CD4-positive, alpha-beta T cell treated with Interleukin-10 for 1 hour (primary cell): ENCODE data around the gene TNS3.

Experiments
- DNase-seq: peaks from one replicate; pipeline ENCODE4 v3.0.0-alpha.2; 2020

Gene TNS3

GRCh38 chr7:47518827-47519226 lies 63.1 kb downstream of the TNS3 start:
- no peak for DNase-seq

- DNase-seq: no peak
These were observed 64.0 kb downstream of the TNS3 start for GRCh38 chr7:47517821-47518480.

GRCh38 chr7:47516985-47517600 lies 64.8 kb downstream of the TNS3 start:
- DNase-seq: no peak

- DNase-seq: no peak
These were observed 65.5 kb downstream of the TNS3 start for GRCh38 chr7:47516386-47516785.

- no peak for DNase-seq
These were observed 66.5 kb downstream of the TNS3 start for GRCh38 chr7:47515305-47515834.

GRCh38 chr7:47514818-47515217 lies 67.1 kb downstream of the TNS3 start:
- no peak for DNase-seq

GRCh38 chr7:47514367-47514766 lies 67.5 kb downstream of the TNS3 start:
- no peak for DNase-seq

GRCh38 chr7:47513741-47514241 lies 68.1 kb downstream of the TNS3 start:
- no peak for DNase-seq

GRCh38 chr7:47512481-47513176 lies 69.3 kb downstream of the TNS3 start:
- DNase-seq: no peak

- no peak for DNase-seq
These were observed 70.1 kb downstream of the TNS3 start for GRCh38 chr7:47511699-47512370.

- DNase-seq: no peak
These were observed 71.1 kb downstream of the TNS3 start for GRCh38 chr7:47510786-47511185.

- no peak for DNase-seq
These were observed 71.7 kb downstream of the TNS3 start for GRCh38 chr7:47510192-47510591.

GRCh38 chr7:47509571-47509970 lies 72.3 kb downstream of the TNS3 start:
- DNase-seq: no peak

GRCh38 chr7:47508389-47509380 lies 73.2 kb downstream of the TNS3 start:
- no peak for DNase-seq

- DNase-seq: no peak
These were observed 74.4 kb downstream of the TNS3 start for GRCh38 chr7:47507522-47507921.

- no peak for DNase-seq
These were observed 75.2 kb downstream of the TNS3 start for GRCh38 chr7:47506382-47507339.

- no peak for DNase-seq
These were observed 76.5 kb downstream of the TNS3 start for GRCh38 chr7:47505312-47506007.

- DNase-seq: no peak
These were observed 77.2 kb downstream of the TNS3 start for GRCh38 chr7:47504551-47505311.

- DNase-seq: no peak
These were observed 78.6 kb downstream of the TNS3 start for GRCh38 chr7:47503281-47503680.
